C1 segment of cervical spinal cord (tissue), 14 donors: Measurements from ENCODE around the gene FAM204A.
A peak's percentile ranks its signal among the peaks of the same experiment; 100 is the strongest.

ENCODE experiments used
- DNase-seq, 14 donors: peaks; one replicate each; lab custom pipeline; 2025; lab: John Stamatoyannopoulos, UW

FAM204A gene

GRCh38 chr10:118282670-118283069, 59.5 kb downstream of the FAM204A start:
- no peak for DNase-seq

DNA sequence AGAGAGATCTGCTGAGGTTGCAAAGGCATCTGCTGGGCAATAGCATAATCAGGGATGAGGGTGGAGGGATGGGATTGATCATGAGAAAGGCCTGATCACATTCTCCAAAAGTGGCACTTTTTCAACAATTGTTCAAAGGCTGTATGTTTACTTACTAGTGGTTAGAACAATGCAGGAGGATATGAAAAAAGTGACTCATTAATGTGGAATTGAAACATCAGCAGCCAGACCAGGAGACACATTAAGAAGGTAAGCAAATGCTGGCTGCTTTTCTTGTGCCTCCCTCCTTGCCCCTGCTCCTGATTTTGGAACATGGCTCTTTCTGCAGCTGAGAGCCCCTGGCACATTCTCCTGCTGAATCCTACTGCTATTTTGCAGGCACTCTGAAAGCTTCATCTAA, 63.5 kb downstream of the FAM204A start:
- no peak for DNase-seq

DNA sequence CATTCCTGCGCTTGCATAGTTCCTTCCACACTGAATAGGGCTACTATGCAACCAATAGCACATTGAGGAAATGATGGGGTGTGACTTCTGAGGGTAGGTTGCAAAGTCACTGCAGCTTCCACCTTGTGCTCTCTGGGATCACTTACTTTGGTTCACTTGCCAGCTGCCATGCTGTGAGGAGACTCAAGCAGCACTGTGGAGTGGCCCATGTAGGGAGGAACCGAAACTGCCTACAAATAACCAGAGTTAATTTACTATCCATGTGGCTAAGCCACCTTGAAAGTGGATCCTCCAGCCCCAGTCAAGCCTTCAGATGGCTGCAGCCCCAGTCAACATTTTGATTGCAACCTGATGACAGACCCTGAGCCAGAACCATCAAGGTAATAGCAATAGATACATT, 64.3 kb downstream of the FAM204A start:
- DNase-seq, result no peak

GRCh38 chr10:118276727-118277126, 65.4 kb downstream of the FAM204A start:
- no peak for DNase-seq

GRCh38 chr10:118276204-118276603, 65.9 kb downstream of the FAM204A start:
- DNase-seq, result no peak

- DNase-seq, result no peak
These were observed 68.5 kb downstream of the FAM204A start for GRCh38 chr10:118273662-118274061.

GRCh38 chr10:118272767-118273166, 69.4 kb downstream of the FAM204A start:
- DNase-seq, result no peak

DNA sequence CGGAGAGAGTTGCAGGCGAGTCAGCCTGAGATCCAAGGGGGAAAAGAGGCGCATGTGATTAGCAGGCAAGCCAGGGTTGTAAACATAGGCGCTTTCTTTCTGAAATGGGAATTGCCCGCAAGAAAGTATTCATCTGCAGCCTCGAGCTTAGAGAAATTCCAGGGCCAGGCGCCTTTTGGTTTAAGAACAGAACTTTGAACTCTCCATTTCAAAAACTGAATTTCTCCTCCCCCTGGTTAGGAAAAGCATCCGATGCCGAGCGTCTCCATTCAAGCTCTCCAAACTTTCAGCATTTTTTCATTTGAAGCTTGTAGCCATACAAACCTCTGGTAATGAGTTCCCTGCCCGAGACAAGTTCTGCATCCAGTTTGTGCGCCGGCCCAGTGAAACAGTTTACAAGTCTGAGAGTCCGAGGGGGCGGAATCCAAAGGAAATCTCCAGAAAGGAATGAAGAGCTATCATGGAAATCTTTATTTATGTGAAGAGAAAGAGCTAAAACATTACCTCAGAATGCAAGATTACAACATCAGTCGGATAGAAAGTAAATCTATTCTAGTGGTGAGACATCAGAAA, 69.9 kb downstream of the FAM204A start:
- peak in 5 of 14 donors; percentile 4 to 43 (median 20) for DNase-seq

DNA sequence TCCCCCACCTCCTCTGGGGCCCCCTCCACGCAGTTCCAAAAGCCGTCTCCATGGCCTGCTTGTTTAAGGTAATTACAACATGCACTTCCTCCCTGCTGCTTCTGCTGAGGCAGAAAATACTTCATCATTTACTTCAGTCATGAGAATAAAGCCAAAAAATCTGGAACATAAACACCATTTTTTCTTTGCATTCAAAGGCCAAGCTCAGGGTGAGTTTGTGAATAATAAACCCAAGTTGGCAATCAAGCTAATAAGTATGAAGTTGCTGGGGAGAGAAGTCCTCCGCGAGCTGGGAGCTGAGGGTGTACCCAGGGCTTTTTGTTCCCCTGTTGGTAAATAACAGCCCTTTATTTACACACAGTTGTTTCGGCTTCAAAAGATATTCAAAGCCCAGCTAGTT, 70.5 kb downstream of the FAM204A start:
- peak in 1 of 14 donors; percentile 11 for DNase-seq

- DNase-seq, result no peak
These were observed 75.9 kb downstream of the FAM204A start for GRCh38 chr10:118266098-118266748.

- no peak for DNase-seq
These were observed 77.2 kb downstream of the FAM204A start for GRCh38 chr10:118264838-118265470.

DNA sequence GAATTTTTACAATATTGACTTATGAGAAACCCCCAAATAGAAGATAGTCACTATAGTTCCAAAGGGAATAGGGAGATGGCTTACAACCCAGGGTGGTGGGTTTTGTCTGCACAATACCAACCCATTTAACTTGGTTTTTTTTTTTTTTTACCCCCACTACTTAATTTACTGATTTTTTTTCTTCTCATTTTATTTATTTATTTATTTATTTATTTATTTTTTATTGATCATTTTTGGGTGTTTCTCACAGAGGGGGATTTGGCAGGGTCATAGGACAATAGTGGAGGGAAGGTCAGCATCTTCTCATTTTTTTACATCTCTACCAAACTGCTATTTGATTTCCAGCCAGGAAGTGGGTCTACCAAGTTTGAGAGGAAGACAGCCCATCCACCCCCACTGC, 77.9 kb downstream of the FAM204A start:
- no peak for DNase-seq

- DNase-seq, result no peak
These were observed 79.6 kb downstream of the FAM204A start for GRCh38 chr10:118262538-118262937.

- peak in 3 of 14 donors; percentile 6 to 14 (median 7) for DNase-seq
These were observed 82.7 kb downstream of the FAM204A start for GRCh38 chr10:118259288-118259906.

- DNase-seq, result no peak
These were observed 83.8 kb downstream of the FAM204A start for GRCh38 chr10:118258285-118258684.

GRCh38 chr10:118256825-118257570, 85.1 kb downstream of the FAM204A start:
- no peak for DNase-seq

DNA sequence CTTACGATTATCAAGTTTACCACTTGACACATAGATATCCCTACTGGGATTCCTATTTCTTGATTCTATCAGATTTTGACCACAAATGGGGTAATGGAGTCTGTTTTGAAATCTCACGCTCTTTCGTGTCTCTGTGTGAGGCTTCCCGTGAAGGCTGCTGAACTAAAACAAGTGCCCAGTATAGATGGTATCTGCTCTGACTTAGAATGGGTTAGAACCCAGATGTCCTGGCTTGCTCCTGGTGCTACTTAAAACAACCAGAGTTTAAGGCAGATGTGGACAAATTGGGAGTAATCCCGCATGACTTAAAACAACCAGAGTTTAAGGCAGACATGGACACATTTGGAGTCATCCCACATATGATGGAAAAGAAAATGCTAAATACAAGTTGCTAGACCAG, 85.9 kb downstream of the FAM204A start:
- no peak for DNase-seq

- DNase-seq, result no peak
These were observed 86.8 kb downstream of the FAM204A start for GRCh38 chr10:118255355-118255754.

- DNase-seq, result no peak
These were observed 87.5 kb downstream of the FAM204A start for GRCh38 chr10:118254654-118255053.

DNA sequence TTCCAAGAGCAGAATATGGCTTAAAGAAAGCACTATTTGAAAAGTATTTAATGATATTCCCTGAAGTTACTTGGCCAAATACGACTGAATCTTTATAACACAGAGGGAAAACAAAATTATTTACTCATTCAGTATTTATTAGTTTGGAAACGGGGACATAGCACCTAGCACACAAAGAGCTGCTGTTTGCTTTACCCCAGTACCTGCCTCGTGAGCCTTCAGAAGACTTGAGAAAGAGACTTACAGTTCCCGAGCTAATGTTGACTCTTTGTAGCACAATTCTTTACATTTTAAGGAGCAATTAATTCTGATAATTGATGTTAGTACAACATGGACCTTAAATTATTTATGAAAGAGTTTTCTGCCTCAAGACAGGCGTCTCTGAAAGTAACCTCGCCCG, 88.7 kb downstream of the FAM204A start:
- no peak for DNase-seq

DNA sequence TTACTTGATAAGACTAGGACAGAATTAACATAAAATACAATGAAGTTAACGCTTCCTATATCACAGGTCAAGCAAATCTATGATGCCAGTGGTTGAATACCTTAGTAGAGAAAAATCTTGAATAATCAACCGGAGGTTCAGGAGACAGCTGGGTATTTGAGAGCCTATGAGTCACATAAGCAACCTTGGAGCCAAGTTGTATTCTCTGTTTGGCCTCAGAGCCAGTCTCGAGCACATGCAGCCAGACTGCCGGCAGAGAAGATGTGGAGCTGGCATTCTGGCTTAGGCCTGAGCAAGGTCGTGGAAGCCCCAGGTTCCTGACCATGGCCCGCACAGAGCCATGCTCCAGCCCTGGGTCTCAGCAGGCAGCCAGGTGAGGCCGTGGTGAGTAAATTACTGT, 90.3 kb downstream of the FAM204A start:
- DNase-seq, result no peak

GRCh38 chr10:118249714-118250113, 92.4 kb downstream of the FAM204A start:
- no peak for DNase-seq
